Forelimb muscle (tissue), 1 donor: ENCODE measurements around the gene CXCL14. TPM values are rescaled to one million over a fixed set of nuclear protein-coding genes. Genes with fewer than 3 reads are reported as not detected.

Experiments used
- DNase-seq: peaks from one replicate; pipeline ENCODE4 v3.0.0-alpha.2; 2013; ENCODE audit warnings: low read depth
- polyA plus RNA-seq: library from polyadenylated mRNA; unstranded; fragments of 120-200 nt; gene quantifications from one replicate; pipeline ENCODE4 v1.2.1, GENCODE V29; 2013; ENCODE audit not compliant: insufficient read length

Gene CXCL14, protein sequence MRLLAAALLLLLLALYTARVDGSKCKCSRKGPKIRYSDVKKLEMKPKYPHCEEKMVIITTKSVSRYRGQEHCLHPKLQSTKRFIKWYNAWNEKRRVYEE
- 27.8 TPM for polyA plus RNA-seq

DNA sequence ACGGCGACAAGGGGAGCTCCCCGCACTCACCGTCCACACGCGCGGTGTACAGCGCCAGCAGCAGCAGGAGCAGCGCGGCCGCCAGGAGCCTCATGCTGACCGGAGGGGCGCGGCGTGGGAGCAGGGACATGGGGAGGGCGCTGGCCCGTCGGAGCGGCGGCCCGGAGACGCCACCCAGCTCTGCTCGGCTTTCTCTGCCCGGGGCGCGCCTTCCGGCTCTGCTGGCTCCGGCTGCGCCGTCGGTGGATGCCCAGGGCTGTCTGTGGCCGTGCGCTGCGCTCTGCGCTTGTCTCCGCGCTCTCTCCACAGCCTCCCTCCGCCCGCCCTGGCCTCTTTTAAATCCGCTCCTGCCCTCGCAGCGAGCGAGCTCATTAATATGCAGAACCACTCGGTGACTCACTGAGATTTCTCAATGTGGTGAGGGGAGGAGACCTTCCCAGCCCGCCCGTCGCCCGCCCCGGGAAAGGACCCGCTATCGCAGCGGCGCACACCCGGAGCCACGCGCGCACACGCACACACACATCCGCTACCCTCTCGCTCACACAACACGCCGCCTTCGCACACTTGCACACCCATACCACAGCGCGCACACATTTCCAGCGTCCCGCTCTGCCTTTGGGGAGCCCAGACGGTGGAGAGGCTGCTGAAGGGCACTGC is at the start of gene CXCL14:
Gene CXCL14, minus strand, starts transcription at position 307 of the 657 bp plus-strand sequence. Its CDS starts 213 bp downstream, at position 94.
- DNase-seq = no peak

DNA sequence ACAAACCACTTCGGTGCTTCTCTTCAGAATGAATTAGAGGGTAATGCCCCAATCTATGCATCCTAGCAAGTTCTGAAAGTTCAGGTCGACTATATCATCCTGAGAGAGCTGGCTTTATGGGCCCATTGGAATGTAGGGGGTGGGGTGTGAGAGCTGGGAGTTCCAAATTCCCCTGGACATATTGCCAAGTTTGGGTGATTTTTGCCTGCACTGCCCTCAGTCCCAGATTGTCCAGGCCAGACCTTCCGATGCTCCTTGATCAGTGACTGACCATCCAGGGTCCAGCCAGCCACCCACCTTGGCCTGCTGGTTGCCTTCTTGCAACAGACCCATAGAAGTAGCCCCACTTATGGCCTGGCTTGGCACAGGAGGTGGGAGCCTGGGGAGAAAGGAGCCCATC is 47.8 kb upstream of the CXCL14 start:
- DNase-seq = no peak

DNA sequence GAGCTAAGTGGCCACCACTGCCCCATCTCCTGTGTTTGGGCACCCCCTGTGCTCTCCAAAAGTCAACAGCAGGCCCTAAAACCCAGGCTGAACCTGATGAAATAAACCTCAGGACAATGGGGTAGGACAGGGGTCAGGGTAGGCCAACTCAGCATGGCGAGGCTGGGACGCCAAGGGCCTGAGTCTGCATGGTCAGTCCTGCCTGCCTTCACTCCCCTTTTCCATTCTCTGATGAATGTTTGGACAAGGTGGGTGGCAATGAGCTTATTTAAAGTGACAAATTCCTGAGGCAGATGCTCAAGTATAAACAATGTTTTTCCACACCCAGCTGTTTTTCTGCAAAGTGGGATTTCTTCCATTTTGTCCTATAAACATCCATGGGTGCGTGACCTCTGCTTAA is 47.2 kb upstream of the CXCL14 start:
- DNase-seq = no peak

DNA sequence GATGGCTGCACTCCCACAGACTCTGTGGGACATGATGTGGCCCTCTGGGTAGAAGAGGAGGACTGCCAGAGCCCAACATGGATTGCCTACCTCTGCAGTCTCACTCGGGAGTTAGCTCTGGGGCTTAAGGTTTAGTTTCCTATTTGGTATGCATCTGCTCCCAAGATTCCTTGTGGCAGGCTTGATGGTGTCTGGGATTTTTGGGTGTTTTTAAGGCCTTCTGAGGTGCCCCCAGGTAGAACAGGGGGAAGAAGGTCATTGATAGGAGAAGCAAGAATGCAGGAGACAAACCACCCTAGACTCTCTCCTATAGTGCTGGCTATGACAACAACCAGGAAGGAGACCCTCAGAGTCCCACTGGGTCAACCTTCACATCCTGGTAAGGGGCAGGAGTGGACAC is 46.7 kb upstream of the CXCL14 start:
- no peak for DNase-seq

DNA sequence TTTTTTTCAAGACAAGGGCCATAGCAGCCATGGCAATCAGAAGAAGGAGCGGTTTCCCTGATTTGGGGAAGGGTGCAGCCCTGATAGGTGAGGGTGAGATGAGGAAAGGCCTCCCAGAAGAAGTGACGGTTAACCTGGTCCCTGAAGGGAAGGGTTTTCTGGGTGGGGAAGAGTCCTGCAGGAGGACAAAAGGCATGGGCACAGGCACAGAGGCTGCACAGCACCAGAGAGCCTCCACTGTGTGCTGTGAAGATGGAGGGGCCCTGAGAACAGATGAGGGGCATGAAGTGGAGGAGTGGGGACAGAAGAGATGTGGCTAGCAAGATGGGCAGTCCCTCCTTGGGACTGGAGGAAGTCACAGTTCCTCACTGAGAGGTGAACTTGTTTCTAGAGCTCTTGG is 46.3 kb upstream of the CXCL14 start:
- DNase-seq = no peak

DNA sequence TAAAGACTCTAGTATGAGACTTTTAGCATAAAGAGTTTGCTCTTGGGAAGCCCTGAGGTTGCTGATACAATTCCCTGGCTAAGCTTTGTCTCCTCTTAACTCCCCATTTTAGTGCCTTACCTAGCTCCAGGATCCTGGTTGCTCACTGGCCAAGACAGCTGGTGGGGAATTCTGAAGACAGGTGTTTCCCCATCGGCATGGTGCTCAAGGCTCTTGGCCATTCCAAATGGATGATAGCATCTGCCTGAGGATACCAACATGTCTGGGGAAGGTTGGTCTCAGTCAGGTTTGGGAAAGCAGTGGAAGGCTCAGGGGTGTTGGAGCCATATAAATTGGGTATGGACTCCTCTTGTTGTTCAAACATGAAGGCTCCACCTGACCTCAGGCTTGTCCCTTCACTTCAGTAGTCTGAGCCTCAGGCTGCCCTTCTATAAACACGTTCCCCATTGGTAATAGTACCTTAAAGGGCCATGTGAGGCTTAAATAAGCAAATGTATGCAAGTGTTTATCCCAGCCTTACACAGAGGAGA is 44.5 kb upstream of the CXCL14 start:
- no peak for DNase-seq

DNA sequence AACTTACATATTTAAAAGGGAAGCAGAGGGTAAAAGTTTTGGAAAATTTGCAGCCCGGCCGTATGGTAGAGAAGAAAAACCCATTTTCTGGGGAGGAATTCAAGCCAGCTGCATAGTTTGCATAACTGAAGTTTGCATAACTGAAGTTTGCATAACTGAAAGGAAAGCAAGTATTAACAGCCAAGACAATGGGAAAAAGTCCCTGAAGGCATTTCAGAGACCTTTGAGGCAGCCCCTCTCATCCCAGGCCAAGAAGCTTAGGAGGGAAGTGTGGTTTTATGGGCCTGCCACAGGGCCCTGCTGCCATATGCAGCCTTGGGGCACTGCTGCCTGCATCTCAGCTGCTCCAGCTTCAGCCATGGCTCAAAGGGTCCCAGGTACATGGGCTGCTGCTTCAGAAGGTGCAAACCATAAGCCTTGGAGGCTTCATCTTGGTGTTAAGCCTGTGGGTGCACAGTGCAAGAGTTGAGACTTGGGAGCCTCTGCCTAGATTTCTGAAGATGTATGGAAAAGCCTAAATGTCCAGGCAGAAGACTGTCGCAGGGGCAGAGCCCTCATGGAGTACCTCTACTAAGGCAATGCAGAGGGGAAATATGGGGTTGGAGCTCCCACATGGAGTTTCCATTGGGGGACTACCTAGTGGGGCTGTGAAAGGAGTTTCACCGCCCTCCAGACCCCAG is 36.9 kb upstream of the CXCL14 start:
- DNase-seq = no peak

DNA sequence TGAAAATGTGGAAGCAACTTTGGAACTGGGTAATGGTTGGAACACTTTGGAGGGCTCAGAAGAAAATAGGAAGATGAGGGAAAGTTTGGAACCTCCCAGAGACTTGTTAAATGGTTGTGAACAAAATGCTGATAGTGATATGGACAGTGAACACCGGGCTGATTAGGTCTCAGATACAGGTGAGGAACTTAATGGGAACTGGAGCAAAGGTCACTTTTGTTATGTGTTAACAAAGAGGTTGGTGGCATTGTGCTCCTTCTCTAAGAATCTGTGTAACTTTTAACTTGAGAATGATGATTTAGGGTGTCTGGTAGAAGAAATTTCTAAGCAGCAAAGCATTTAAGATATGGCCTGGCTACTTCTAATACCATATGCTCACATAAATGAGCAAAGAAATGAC is 36.4 kb upstream of the CXCL14 start:
- DNase-seq = no peak

DNA sequence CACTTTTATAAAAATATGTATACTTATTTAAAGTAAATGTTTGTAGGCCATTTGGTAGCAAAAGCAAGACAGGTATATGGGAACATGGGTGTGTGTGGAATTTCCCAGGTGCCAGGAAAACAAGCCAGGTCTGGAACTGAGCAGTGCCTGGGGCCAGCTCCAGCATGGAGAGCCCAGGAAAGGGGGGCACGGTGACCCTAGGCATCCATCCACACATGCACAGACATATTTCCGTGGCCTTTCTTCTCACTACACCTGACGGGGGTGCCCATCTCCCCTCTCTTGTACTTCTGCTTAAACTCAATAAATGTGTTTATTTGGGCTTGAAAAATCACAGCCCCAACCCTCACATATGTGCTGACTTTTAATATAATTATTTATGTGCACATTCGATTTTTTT is 31.2 kb upstream of the CXCL14 start:
- DNase-seq = no peak

DNA sequence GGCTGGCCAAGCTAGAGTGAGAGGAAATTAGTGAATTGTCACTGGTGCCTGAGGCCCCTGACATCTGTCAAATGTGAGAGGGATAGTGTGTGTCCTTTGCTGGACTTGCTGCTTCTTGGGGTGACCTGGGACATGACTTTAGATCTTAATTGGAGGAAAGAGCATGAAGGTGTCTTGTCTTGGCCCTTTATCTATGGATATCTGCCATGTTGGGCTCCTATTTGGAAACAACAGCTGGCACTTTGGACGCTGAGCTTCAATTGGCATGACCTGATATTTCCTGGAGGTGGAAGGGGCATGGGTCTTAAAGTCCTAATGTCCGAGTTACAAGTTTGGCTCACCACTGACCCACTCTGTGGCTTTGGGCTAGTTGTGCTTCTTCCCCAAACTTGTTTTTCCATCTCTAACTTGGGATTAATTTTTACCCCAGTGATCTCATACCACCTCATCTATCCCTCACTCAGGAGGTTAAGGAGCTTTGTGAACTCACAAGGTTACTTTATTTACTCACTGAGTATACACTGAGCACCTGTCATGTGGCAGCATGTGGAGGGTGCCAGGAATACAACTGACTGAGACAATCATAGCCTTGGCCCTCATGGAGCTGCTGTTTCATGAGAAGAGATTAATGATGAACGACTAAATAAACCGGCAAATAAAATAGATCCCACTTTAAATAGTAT is 30.1 kb upstream of the CXCL14 start:
- DNase-seq = no peak

DNA sequence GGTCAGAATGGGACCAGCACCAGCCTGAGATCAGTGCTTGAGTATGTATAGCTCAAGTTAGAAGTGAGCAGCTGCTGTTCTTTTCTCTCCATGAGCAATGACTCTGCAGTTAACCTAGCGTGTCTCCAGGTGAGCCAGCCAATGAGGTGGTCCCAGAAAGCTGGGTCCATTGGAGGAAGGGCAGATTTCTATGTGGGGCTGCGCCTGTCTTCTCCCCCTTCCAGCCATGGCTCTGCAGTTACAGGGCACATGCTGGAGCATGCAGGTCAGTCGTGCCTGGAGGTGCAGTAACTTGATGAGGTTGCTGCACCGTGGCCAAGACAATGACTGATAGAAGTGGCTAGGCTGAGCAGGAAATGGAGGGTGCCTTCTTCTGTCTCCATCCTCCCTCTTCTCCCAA is 29.6 kb upstream of the CXCL14 start:
- no peak for DNase-seq

DNA sequence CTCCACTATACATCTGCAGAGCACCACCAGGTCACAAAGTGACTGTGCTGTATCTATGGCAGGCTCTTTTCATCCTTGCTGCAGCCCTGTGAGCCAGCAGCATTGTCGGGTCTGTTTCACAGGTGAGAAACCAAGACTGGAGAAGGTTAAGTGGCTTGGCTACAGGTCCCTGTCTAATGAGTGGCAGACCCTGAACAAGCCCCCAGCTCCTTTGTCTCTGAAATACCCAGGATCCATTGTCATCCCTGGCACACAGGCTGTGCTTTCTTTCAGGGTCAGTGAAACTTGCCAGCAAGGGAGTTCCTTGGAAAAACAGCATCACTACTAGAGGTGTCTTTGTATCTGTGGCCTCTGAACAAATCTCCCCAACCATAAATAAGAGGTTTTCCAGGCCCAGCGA is 27.6 kb upstream of the CXCL14 start:
- DNase-seq = no peak

DNA sequence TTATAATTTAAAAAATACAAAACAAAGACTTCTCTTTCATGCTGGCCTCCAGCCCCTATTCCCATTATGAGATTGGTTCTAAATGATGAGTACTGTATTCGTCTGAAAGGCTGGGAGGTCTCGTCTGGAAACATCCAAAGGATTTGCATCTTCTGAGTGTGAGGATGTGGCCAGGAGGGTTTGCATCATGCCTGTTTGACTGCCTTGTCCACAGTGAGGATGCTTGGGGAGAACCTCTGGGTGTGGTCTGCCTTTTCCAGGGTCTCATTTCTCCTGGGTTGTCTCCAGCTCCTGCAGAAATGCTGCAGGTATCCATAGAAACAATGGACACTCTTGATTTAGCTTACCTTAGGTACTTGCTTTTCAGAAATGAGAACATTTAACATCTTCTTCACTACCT is 26.4 kb upstream of the CXCL14 start:
- DNase-seq = no peak

DNA sequence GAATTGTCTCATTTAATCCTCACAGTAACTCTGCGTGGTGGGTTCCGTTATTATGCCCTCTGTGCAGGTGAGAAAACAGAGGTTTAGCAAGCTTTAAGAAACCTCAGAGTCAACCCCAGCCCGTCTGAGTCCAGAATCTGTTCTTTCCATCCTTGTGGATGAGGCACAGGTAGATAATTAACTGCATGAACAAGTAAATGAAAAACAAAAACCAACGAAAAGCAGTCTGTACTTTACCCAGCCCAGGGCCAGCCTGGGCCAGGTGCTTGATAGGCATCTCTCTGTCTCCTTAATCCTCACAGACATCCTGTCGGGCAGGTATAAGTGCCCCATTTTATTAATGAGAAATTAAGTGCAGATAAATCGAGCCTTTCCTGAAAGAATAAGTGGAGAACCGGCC is 25.3 kb upstream of the CXCL14 start:
- no peak for DNase-seq

DNA sequence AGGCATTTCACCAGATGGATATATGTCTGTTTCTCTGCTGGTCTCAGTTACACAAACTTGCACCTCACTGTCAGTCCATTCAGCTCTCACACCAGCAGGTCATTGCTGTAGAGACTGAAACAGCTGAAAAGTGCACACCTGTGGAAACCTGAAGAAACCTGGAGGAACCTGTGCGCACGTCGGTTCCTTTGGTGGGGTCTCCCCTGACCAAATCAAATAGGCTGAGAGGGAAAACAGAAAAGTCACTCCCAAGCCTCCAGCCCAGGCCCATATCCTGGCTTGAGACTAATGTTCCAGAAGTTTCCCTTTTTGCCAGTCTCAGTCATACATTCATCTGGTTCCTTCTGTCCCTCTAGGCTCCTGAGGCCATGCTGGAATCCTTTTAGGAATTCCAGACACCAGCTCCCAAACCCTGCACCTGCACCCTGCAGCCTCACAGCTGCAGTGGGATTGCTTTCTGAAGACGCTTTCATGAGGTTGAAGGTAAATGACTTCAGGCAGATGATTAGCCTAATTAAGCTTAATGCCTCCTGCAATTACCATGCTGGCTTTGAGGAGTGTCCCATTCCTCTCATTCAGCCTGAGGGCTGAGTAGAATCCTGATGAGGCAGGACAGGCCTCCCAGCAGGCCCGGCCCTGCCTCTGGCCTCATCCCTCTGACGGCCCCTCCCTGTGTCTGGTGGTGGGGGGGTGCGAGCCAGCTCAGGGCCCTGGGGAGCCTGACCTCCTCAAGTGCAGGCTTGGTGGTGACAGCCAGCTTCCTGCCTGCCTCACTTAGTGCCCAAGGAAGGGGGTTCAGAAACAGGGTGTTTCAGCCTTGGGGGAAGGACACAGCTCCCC is 24.3 kb upstream of the CXCL14 start:
- no peak for DNase-seq

DNA sequence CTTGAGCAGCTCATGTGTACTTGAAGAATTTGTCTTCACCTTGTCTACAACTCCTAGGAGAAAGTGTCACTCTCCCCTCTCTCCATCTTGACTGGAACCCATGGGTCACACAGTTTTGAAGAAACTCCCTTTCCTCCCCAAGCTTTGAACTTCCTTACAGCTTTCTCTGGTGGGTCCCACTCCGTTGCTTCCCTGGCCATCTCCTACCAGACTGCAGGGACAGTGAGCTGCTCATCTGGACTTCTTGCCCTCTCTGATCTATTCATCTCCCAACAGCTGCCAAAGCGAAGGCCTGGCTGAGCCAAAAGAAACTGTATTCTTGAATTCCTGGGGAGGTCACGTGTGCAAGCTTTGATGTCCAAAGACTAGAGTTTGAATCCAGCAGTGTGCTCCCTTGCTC is 22.7 kb upstream of the CXCL14 start:
- DNase-seq = no peak

DNA sequence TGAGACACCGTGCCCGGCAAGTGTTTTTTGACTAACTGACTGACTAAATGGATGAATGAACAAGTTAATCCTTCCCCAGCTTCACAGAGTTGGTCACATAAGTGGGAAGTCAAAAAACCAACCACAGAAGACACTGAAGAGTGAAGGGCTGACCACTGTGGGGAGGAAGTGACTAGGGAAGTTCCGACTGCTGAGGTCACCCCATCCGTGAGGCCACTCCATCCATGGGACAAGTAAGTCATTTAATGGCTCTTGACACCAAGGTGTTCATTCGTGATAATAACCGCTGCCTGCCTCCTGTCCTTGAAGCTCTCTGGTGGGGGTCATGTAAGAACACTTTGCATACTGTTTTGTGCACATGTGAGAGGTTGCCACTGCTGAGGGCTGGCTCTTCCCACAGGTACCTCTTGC is 22.2 kb upstream of the CXCL14 start:
- DNase-seq = no peak

DNA sequence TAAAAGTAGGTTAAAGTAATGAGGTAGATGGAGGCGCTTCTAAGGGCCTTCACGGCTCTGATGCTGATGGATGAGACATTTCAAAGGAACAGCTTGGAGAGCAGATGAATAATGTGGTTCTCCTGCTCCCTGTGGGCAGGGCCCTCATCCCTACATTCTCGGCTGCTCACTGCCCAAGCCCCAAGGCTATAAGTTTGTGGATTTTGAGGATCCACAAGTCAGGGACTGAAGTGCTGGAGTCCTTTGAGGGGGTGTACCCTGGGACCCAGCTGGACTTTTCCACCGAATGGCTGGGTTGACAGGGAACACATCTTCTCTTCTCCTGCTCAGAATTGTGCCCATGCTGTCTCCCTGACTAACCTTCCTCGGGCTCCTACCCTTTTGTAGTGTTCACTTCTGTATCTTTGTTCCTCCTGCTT is 21.4 kb upstream of the CXCL14 start:
- no peak for DNase-seq

DNA sequence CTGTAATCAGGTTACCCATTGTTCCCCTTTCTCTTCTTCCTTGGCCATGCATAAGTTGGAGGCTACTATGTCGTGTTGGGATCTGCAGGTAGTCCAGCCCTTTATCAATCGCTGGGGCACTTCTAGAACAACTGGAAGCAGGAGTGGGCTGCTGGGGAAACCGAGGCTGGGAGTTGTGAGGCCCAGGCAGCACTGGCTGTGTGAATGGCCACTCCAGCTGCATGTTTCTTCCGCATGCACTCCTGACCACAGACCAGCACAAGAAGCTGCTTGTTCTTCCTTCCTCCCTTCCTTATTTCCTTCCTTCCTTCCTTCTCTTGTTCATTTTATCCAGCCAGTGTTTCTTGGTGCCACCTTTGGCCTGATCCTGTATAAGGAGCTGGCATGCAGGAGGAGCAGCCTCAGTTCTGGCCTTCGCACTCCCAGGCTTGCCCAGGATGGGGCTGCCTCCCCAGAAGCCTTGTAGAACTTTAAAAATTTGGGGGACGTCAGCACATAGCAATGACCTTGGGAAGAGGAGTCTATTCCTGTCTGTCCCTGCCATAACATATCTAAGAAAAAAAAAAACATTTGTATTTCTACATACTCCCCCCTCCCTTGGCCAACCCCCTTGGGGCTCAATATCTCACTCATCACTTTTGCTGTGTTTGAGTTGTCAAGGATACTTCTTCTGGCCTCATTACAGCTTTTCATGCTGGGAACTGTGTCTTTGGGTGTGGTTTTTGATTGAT is 20.8 kb upstream of the CXCL14 start:
- no peak for DNase-seq

DNA sequence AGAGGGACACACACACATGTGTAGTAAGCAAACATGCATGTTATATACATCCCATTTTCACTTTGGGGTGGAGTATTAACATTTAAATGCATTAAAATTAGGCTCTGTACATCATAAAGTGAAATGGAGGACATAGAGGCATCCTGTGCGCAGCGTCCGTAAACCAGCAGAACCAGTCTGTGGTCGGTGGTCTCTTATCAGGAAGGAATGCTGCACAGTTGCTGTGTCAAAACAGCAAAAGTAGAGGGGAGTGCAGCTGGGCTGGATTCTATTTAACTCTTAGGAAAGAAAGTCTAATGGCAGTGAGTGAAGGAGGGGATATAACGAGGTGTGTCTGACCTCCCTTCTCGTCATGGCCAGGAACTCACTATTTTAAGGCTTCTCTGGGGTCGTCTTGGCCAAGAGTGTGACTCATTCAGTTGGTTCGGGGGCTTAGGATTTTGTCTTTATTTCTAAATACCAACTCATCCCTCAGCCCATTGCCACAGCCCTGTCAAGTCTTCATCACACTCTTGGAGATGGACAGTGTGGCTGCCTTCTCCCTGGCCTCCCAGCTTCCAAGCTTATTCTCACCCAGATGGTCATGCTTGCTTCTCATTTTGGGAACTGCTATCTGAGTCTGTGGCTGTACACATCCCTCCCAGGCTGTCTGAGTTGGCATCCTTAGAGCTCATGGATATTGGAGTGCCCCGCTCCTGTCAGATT is 20.1 kb upstream of the CXCL14 start:
- DNase-seq = no peak
